ENCODE data around the gene ATP8A1.

Gene ATP8A1

DNA sequence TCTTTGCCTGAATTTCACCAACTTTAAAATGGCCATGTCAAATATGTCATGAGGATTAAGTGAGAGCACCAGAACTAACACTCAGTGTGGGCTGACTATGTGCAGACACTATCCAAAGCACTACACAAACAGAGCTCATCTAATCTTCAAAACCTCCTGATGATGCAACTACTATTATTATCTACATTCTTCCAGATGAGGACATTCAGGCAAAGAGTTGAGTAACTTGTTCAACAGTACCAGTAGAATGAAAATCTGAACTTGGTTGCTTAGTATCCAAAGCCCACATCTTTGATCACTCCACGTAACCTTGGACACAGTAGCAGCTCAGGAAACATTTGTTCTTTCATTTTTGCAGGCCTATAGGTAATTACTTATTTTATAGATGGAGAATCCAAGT is 90.1 kb downstream of the ATP8A1 start:
- ATAC-seq, result no peak

DNA sequence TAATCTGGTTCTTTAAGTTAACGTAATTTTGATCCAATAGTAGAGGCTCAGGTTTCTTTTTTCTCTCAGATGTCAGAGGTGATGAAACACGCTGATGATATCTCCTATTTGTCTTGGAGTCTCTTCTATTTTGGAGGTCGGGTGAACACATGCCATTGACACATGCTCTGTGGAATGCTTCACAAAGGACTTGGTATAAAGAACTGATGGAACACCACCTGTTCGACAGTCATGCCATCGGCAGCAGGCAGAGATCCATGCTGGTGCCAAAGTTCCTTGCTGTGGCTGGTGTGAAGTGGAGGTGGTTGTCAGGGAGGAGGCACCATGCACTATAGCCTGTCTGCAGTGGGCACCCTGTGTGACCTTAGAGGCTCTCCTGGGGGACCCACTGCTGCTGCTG is 94.9 kb downstream of the ATP8A1 start:
- ATAC-seq, result no peak

DNA sequence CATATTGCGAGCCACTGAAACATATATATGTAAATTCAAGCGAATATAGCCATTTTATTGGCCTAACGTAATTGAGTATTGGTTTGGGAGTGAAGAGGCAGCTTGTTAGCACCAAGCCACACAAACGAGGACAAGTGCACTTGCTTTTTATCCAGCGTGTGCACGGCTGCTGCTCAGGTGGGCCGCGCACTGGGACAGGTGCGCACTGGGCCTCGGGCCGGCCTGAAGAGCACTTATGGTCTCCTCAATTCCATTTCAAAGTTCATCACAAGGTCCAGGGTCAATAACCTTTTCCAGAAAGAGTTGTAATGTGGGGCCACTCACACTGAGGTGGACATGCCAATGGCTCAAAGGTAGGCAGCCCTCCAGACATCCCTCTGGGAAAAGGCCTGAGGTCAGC is 95.9 kb downstream of the ATP8A1 start:
- ATAC-seq, result no peak

DNA sequence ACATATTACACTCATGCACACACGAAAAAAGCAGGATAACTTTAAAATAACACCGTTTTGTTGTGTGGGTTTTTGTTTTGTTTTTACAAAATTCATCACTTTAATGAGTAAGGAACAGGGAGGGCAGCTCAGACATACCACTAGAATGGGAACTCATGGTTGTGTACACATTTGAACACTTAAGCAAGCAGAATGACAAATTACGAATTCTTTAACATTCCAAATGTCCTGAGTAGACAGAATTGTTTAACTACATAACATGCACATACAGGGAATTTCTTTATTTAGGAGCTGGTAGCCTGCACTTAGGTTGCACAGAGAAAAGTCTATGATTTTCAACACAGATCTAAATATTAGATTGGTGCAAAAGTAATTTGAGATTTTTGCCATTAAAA is 96.4 kb downstream of the ATP8A1 start:
- no peak for ATAC-seq

DNA sequence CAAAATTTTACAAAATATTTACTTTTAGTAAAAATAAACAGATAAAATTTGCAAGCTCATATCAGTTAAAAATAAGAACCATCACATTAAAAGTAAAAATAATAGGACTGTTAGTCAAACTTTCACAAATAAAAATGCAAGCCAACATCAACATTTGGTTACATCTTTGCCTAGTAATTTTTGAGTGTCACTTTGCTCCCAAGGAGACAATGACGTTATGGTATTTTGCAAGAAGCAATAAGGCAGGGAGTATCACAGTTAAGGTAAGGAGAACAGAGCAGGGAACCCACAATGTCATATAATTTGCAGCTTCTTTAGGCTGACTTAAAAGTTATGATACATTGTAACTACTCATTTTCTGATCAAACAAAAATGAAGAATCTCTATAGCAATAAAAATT is 98.7 kb downstream of the ATP8A1 start:
- ATAC-seq, result no peak

DNA sequence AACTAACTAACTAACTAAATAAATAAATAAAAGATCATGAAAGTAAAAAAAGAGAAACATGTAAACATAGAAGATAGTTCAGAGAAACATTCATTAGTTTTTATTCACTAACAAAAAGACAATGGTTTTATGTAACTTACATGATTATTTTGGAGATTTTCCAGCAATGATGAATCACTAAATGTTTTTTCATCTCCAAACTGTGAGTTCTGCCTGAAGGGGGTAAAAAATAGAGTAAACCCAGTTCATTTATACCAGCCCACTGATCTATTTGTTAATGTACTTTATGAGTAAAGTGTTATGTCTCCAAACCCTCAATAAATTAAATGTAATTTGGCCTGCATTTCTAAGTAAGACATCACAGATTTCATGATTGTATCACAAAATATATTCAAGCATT is 101.1 kb downstream of the ATP8A1 start:
- ATAC-seq, result no peak

DNA sequence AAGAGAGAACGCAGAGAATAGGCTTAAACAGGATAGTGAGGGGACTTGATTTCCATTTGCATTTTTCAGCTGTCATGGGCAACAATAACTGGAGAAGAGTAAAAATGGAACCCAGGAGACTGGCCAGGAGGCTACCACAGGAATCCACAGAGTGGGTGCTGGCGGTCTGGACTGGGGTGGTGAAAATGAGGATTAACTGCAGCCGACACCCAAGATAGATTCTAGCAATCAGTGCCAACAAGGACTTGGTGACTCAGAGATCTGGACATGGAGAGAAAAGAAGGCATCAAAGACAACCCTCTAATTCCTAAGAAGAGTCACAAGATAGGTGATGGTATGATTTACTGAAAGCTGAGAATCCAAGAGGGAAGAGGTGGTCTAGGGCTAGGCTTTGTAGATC is 102.8 kb downstream of the ATP8A1 start:
- ATAC-seq, result no peak

DNA sequence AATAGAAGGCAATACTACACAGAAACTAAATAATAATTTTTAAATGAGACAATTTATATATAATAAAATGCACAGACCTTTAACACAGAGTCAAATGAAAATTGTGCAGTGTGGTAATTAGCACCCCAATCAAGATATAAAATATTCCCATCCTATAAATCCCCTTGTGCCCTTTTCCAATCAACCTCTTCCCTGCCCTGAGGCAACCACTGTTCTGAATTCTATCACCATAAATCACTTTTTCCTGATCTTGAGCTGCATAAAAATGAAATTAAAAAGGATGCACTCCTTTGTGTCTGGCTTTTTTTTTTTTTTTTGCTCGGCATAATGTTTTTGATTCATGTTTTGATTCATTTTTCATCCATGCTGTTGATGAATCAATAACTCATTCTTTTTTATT is 107.0 kb downstream of the ATP8A1 start:
- no peak for ATAC-seq

DNA sequence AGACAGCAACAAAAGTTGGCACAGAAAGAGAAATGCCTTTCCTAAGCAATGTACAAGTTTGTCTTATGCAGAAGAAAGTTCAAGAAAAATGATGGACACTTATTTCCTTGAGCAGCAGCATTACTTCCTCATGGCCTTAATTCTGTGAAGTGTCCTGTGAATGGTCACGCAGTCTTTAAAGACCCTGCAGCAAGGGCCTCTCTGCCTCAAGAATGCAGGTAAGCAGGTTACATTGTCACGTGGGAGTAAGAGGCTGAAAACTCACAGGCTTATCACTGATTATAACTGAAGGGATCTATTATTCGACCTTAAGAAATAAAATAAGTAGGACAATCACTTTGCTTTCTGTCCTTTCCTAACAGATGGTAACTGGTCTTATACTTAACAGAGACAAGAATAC is 109.1 kb downstream of the ATP8A1 start:
- no peak for ATAC-seq

DNA sequence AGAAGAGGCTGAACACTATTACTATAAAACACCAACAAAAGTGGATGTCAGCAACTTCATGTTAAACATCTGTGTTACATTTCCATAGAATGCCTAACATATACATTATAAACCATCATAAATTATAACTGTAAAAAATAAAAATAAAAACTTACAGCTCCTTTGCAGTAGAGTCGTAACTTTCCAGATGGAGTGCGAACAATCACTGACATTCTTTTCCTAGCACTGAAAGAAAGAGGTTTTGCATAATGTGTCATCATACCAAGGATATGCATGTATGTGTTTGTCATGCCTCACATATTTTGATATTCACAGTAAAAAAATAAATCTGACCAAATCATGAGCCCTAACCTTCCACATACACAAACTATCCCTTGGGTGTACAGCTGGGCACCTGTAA is 113.1 kb downstream of the ATP8A1 start:
- no peak for ATAC-seq

DNA sequence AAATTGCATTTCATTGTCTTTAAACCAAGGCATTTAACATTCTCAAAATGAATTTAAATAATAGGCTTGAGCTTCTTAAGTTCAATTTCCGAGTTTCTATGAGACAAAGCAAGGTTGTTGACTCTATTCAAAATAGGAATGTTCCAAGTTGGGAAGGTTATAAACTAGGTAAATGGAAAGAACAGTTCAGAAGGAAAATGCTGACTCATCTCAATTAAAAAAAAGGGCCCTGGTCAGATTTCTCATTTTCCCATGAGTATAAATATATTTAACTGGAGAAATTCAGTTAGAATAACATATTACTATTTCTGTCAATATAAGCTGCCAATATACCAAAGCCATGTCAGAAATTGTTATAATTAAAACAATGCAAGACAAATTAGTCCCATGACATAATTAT is 113.8 kb downstream of the ATP8A1 start:
- no peak for ATAC-seq

DNA sequence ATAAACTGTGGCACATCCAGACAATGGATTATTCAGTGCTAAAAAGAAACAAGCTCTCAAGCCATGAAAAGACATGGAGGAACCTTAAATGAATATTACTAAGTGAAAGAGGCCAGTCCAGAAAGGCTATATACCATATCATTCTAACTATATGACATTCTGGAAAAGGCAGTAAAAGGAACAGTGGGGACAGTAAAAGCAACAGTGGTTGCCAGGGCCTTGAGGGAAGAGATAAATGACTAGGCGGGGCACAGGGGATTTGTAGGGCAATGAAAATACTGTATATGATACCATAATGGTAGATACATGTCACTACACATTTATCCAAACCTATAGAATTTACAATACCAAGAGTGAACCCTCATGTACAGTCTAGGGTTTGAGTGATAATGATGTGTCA is 115.3 kb downstream of the ATP8A1 start:
- ATAC-seq, result no peak

DNA sequence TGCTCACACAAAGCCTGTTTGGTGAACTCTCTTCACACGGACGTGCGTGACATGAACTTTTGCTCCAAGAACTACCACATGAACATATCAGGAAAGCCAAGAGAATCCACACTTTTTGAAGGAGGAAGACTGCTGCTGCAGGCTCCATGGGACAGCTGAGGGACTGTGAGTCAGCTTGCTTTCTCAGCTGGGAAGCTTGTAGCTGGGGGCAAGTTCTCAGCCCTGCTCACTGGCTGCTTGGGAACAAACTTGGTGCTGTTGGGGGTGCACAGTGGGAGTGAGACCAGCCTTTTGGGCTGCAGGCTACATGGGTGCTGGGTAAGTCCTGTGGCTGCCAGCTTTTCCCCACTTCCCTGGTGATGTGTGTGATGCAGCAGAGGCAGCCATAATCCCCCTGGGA is 123.9 kb downstream of the ATP8A1 start:
- ATAC-seq, result no peak

DNA sequence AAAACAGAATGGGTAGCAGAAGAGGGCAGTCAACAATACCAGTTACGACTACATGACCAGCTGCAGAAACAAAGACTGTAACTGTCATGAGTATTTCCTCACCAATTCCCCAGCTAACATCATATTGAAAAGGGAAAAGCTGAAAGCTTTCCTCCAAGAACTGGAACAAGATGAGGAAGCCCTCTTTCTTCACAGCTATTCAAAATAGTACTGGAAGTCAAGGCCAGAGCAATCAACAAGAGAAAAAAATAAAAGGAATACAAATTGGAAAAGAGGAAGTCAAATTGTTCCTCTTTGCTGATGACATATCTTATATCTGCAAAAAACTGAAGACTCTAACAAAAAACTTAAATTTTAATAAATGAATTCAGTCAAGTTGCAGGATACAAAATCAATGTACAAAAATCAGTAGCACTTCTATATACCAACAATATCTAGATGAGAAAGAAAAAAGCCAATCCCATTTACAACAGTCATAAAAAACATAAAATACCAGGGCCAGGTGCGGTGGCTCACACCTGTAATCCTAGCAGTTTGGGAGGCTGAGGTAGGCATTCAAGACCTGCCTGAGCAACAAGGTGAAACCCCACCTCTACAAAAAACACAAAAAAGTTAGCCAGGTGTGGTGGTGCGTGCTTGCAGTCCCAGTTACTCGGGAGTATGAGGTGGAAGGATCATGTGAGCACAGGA is 125.4 kb downstream of the ATP8A1 start:
- ATAC-seq, result no peak

DNA sequence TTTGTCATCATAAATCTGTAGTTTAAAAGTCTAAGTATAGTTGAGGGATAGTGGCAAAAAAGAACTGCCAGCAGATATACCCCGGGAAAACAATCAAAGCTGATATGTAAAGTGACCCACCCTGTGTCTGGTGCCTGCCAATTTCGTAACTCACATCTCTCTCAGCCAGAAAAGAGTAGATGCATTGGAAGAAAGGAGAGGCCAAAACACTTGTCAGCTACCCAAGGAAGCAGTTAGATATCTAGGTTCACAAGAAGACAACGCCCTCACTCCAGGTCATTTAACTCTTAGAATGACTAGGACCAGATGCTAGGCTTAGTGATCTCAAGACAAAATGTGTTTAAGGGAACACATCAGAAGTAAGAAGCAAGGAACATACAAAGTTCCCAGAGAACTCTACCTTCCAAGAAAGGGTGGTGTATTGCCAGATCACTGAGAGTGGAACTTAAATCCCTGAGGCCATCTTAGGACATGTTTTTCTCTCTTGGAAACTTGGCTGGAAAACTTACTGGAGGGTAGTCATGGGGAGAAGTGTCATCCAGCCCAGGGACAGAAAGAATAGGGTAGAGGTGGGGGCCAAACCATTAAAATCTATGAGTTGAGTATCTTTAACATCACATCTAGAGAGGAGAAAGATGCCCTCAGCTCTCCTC is 133.7 kb downstream of the ATP8A1 start:
- ATAC-seq, result no peak

DNA sequence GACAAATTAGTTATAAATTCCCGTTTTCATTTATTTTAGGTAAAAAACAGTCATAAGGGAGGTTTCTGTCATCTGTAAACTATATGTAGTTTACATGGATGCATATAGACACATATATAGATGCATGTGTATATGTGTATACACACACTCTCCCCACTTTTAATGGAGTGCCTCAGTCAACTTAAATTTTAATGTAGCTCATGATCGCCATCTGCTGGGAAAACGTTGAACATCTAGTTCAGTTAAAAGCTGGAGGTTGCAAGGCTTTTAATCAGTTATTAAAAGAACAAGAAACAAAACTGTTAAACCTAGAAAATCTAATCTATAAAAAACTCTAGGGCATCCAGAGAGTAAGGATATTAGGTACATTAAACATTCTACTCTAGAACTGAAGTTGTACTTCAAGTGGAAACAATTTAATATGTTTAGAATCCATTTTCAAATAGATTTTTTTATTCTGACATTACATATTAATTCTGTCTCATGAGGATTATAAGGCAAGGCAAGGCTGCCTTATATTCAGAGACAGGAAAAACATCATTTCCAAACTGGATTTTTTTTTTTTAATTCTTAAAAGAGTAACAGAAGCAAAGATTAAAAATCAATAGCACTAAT is 137.0 kb downstream of the ATP8A1 start:
- no peak for ATAC-seq

DNA sequence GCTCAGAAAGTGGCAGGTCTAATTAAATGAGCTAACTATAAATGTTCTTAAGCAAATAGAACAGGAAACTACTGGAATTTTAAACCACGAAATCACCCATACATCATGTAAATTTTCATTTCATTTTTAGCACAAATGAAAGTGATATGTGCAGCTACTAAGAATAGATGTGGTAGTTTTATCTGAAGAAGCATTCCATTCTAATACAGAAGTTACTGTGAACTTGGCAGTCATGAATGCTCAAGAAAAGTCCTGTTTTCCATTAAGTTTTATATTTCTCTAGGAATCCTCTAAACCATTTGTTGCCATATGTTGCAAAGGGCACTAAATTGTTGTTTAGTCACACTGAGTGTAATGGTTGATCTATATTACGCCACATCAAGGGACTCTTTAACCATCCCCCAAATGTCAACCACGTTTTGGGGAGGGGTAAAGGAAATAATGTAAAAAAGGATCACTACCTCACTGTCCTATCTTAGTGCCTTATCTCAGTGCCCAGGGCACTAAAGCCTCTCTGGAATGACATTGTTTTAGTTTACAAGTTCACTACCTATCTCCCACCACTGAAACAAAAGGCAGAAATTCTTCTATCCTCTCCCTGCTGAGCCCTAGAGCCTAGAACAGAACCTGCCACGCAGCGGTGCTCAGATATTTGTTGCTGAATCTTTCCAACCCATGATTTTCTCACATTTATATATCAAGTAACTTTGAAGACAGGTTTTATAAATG is 141.6 kb downstream of the ATP8A1 start:
- no peak for ATAC-seq

DNA sequence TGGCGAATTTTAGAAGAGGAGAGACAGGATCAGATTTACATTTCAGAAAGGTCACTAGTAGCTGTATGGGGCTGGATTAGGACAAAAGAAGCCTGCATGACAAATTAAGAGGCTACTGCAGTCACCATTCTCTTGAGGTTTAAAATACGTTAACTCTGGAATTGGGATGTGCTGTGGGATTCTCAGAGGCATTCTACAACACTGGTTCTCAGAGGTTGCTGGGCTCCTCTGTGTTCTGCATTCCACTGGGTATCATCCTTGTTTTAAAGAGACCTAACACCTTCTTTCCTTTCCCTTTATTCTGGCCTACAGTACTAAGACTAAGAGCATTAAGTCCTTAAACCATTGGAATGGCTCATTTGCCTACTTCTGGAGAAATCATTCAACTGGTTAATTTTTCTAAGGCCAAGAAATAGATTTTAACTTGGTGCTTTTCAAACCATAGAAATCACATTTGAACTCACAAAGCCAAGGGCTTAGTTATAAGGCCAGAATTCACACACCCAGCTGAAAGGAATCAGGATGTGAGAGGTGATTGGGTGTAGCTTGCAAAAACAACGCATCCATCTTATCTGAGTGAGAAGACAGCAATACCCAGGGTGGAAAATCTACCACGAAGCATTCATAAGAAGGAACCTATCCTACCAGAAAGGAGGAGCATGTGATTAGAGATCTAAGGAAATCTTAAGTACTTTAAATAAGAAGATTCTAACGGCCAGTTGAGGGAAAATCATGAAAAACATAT is 143.0 kb downstream of the ATP8A1 start:
- no peak for ATAC-seq

DNA sequence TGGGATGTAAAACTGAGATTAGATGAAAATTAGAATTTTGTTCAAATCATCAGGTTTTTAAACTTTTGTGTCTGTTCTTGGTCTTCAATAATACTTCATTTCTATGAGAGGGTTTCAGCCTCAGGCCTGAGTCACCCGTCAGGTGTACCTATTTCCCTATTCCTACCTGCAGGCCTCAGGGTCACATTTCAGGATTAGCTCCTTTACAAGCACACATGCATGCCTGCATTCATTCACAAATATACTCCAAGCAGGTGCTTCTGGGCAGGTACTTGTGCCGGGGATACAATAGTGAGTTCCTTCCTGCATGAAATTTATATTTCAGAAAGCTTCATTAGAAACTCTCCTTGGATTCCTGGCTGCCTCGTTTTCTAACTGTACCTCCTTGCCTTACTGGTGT is 144.7 kb downstream of the ATP8A1 start:
- ATAC-seq, result no peak

DNA sequence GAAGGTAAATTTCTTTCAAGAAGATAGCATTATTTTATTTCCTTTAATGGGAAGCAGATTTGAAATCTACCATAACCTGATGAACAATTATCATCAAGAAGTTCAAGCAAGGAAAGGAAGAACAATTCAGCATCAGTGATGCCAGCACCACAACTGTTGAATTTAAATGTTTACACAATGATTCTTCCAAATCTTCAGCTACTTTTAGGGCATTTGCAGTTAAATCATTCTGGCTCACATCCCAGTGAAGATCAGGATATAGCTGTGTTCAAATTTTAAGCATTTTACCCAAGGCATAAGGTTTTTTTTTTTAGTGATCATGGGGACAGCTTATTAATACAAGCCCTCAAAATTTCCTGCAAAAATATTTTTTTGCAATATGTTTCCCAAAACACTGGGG is 146.7 kb downstream of the ATP8A1 start:
- ATAC-seq, result no peak

DNA sequence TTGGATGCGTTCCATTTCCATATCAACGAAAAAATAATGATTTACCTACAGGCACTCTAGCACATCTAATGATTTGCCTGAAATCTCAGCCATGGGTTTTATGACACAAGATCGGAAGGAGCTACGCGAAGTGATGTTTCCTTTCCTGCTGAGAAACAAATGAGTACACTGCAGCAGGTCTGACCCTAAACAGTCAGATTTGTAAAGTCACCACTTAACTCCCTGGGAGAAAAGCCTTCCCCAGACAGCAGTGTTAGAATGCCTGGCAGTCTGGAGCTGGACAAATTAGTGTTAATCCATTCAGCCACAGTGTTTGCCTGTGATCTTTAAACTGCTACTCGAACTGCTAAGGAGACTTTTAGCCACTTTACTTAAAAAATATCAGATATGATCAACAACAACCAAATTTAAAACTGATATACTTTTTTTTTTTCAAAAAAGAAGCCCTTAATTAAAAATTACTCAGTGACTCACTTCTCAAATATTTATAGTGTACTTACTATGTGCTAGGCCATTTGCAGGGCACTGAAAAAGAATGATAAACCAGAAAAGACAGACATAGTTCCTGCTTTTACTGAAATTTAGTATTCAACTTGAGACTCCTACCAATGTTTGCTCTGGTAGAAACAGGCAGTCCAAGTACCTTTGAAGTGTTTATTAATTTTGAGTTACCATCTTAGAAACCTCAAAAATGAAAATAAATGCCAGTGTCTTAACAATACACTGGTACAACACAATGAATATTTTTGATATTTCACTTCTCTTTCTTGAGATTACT is 155.1 kb downstream of the ATP8A1 start:
- no peak for ATAC-seq

DNA sequence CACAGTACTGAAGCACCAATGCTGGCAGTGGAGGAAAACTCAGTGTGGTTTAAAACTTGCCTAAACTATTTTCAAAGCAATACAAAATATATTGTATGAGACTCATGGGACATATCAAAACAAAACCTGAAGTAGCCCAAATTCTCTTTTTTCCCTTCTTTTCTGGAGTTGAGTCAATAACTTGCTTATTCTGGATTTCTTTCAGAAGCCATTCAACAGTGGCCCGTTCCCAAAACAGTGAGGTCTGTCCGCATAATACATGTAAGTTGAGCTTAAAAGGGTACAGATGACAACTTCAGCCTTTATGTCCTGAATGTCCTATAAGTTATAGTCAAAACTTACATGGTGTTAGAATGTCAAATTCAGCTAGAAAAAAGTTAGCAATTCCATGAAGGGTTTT is 158.9 kb downstream of the ATP8A1 start:
- no peak for ATAC-seq

Data from activated CD4-positive, CD25-positive, alpha-beta regulatory T cell treated with anti-CD3 and anti-CD28 coated beads, Interleukin-2, amount 50 U/mL, for 24 hours (primary cell).